ENCODE measurements around the gene SUFU. TPM values are rescaled to one million over a fixed set of nuclear protein-coding genes. Genes with fewer than 3 reads are reported as not detected.

SUFU gene
- total RNA-seq, 1 donor: 3.6 TPM

DNA sequence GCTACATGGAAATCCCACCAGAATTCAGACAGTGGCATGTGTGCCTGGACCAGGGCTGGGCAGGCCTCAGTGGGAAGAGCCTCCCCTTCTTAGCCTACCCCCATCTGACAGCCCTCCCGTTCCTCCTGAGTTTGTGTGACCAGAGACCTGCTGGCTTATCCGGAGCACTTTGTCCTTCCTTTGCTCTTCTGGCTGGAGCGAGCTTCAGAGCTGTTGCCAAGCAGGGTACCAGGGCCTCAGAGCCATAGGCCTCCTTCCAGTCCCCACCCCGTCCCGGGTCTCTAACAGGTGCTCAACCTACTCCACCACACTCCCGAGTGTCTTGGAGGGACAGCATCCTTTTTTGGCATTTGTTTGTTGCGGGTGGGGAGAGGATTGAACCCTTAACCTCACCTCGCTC lies 114.0 kb downstream of the SUFU start:
- TF ChIP-seq, protein P1, sequence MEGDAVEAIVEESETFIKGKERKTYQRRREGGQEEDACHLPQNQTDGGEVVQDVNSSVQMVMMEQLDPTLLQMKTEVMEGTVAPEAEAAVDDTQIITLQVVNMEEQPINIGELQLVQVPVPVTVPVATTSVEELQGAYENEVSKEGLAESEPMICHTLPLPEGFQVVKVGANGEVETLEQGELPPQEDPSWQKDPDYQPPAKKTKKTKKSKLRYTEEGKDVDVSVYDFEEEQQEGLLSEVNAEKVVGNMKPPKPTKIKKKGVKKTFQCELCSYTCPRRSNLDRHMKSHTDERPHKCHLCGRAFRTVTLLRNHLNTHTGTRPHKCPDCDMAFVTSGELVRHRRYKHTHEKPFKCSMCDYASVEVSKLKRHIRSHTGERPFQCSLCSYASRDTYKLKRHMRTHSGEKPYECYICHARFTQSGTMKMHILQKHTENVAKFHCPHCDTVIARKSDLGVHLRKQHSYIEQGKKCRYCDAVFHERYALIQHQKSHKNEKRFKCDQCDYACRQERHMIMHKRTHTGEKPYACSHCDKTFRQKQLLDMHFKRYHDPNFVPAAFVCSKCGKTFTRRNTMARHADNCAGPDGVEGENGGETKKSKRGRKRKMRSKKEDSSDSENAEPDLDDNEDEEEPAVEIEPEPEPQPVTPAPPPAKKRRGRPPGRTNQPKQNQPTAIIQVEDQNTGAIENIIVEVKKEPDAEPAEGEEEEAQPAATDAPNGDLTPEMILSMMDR (IDR thresholded peaks at IDR 0.05; ENCODE audit: extremely low read depth, low read depth, low read length): no peak

GRCh38 chr10:102619281-102619981 lies 115.7 kb downstream of the SUFU start:
- H3K9me3 ChIP-seq (ENCODE audit: low read depth, low read length): no peaks in the 10 kb centered on the region
- H4K20me1 ChIP-seq (ENCODE audit: insufficient read depth, low read length): no peaks in the 10 kb centered on the region
- H3K4me2 ChIP-seq (ENCODE audit: insufficient read depth, low read length): no peak overlapping the region
- DNase-seq (ENCODE audit: insufficient read length, low spot score, missing footprints): peak; percentile 60
- peaks cover 32% of the 10 kb centered on the region for H3K4me1 ChIP-seq (ENCODE audit: insufficient read depth, low read length)
- no peak overlapping the region for H3K4me3 ChIP-seq (ENCODE audit: insufficient read depth, low read length)
- H3K79me2 ChIP-seq (ENCODE audit: insufficient read depth, low read length): no peaks in the 10 kb centered on the region
- H3K27me3 ChIP-seq (ENCODE audit: insufficient read depth, low read length): no peaks in the 10 kb centered on the region
- H3K36me3 ChIP-seq (ENCODE audit: insufficient read depth, low read length): peaks cover 6% of the 10 kb centered on the region
- H3K27ac ChIP-seq (ENCODE audit: low read depth, low read length): peak overlapping the region; percentile 75
- TF ChIP-seq, protein P1 (IDR thresholded peaks at IDR 0.05; ENCODE audit: extremely low read depth, low read depth, low read length): no peak
- H2AFZ ChIP-seq (ENCODE audit: low read length): no peak overlapping the region

More for the DNA sequence above, 114.0 kb downstream of the SUFU start:
- H3K4me2 ChIP-seq (ENCODE audit: insufficient read depth, low read length): no peak overlapping the region
- H2AFZ ChIP-seq (ENCODE audit: low read length): no peak overlapping the region
- peaks cover 6% of the 10 kb centered on the region for H3K36me3 ChIP-seq (ENCODE audit: insufficient read depth, low read length)
- DNase-seq (ENCODE audit: insufficient read length, low spot score, missing footprints): no peak
- H3K79me2 ChIP-seq (ENCODE audit: insufficient read depth, low read length): no peaks in the 10 kb centered on the region
- H4K20me1 ChIP-seq (ENCODE audit: insufficient read depth, low read length): no peaks in the 10 kb centered on the region
- no peak overlapping the region for H3K4me3 ChIP-seq (ENCODE audit: insufficient read depth, low read length)
- H3K4me1 ChIP-seq (ENCODE audit: insufficient read depth, low read length): peaks cover 31% of the 10 kb centered on the region
- no peaks in the 10 kb centered on the region for H3K9me3 ChIP-seq (ENCODE audit: low read depth, low read length)
- no peaks in the 10 kb centered on the region for H3K27me3 ChIP-seq (ENCODE audit: insufficient read depth, low read length)
- H3K27ac ChIP-seq (ENCODE audit: low read depth, low read length): no peak overlapping the region

- H3K79me2 ChIP-seq (ENCODE audit: insufficient read depth, low read length): no peaks in the 10 kb centered on the region
- peak overlapping the region; percentile 37 for H3K4me2 ChIP-seq (ENCODE audit: insufficient read depth, low read length)
- no peaks in the 10 kb centered on the region for H3K9me3 ChIP-seq (ENCODE audit: low read depth, low read length)
- peak overlapping the region; percentile 20 for H3K4me3 ChIP-seq (ENCODE audit: insufficient read depth, low read length)
- no peaks in the 10 kb centered on the region for H4K20me1 ChIP-seq (ENCODE audit: insufficient read depth, low read length)
- H3K4me1 ChIP-seq (ENCODE audit: insufficient read depth, low read length): peaks cover 39% of the 10 kb centered on the region
- H3K27me3 ChIP-seq (ENCODE audit: insufficient read depth, low read length): no peaks in the 10 kb centered on the region
- H3K36me3 ChIP-seq (ENCODE audit: insufficient read depth, low read length): peaks cover 6% of the 10 kb centered on the region
- H3K27ac ChIP-seq (ENCODE audit: low read depth, low read length): peak overlapping the region; percentile 75
- no peak overlapping the region for H2AFZ ChIP-seq (ENCODE audit: low read length)
- TF ChIP-seq, protein P1 (IDR thresholded peaks at IDR 0.05; ENCODE audit: extremely low read depth, low read depth, low read length): no peak
- peak; percentile 47 for DNase-seq (ENCODE audit: insufficient read length, low spot score, missing footprints)
Observed at GRCh38 chr10:102620138-102620590, 116.4 kb downstream of the SUFU start.

- Histone ChIP-seq H3K79me2 (ENCODE audit: insufficient read depth, low read length) (no peaks in the 10 kb centered on the region), H3K9me3 (ENCODE audit: low read depth, low read length) (no peaks in the 10 kb centered on the region), H2AFZ (ENCODE audit: low read length) (no peak overlapping the region), H4K20me1 (ENCODE audit: insufficient read depth, low read length) (no peaks in the 10 kb centered on the region), H3K4me3 (ENCODE audit: insufficient read depth, low read length) (no peak overlapping the region), H3K4me2 (ENCODE audit: insufficient read depth, low read length) (peak overlapping the region; percentile 46), H3K36me3 (ENCODE audit: insufficient read depth, low read length) (peaks cover 6% of the 10 kb centered on the region), H3K4me1 (ENCODE audit: insufficient read depth, low read length) (peaks cover 46% of the 10 kb centered on the region), H3K27me3 (ENCODE audit: insufficient read depth, low read length) (no peaks in the 10 kb centered on the region), H3K27ac (ENCODE audit: low read depth, low read length) (peak overlapping the region; percentile 75)
- TF ChIP-seq, protein P1 (IDR thresholded peaks at IDR 0.05; ENCODE audit: extremely low read depth, low read depth, low read length): no peak
- peak; percentile 84 for DNase-seq (ENCODE audit: insufficient read length, low spot score, missing footprints)
Observed at GRCh38 chr10:102620591-102621442, 117.0 kb downstream of the SUFU start.

Data from osteoblast (primary cell).